ENCODE results near the gene PUM1.

PUM1 gene

GRCh38 chr1:31082385-31082784, 16.9 kb upstream of the PUM1 start:
- no peak for TF ChIP-seq CTCF (conservative IDR thresholded peaks at IDR 0.05; ENCODE audit: low read depth, low read length)
- DNase-seq (ENCODE audit: low read depth): no peak
- H3K4me3 ChIP-seq (ENCODE audit: low read depth, low read length): no peak overlapping the region

GRCh38 chr1:31073044-31073443, 7.5 kb upstream of the PUM1 start:
- no peak for DNase-seq (ENCODE audit: low read depth)
- no peak for TF ChIP-seq CTCF (conservative IDR thresholded peaks at IDR 0.05; ENCODE audit: low read depth, low read length)

GRCh38 chr1:31072304-31072746, 6.8 kb upstream of the PUM1 start:
- DNase-seq (ENCODE audit: low read depth): no peak
- H3K4me3 ChIP-seq (ENCODE audit: low read depth, low read length): no peak overlapping the region
- TF ChIP-seq CTCF (conservative IDR thresholded peaks at IDR 0.05; ENCODE audit: low read depth, low read length): no peak

More at GRCh38 chr1:31073044-31073443, 7.5 kb upstream of the PUM1 start:
- no peak overlapping the region for H3K4me3 ChIP-seq (ENCODE audit: low read depth, low read length)

- DNase-seq (ENCODE audit: low read depth): no peak
- H3K4me3 ChIP-seq (ENCODE audit: low read depth, low read length): no peak overlapping the region
- TF ChIP-seq CTCF (conservative IDR thresholded peaks at IDR 0.05; ENCODE audit: low read depth, low read length): no peak
These were observed 3.9 kb upstream of the PUM1 start for GRCh38 chr1:31069392-31069791.

- no peak for TF ChIP-seq CTCF (conservative IDR thresholded peaks at IDR 0.05; ENCODE audit: low read depth, low read length)
- H3K4me3 ChIP-seq (ENCODE audit: low read depth, low read length): peak overlapping the region; percentile 85
- peak; percentile 38 for DNase-seq (ENCODE audit: low read depth)
These were observed 703 bp downstream of the PUM1 start for GRCh38 chr1:31064718-31065309.

GRCh38 chr1:31064111-31064717, 1.3 kb downstream of the PUM1 start:
- DNase-seq (ENCODE audit: low read depth): peak; percentile 39
- no peak for TF ChIP-seq CTCF (conservative IDR thresholded peaks at IDR 0.05; ENCODE audit: low read depth, low read length)
- H3K4me3 ChIP-seq (ENCODE audit: low read depth, low read length): peak overlapping the region; percentile 85

- TF ChIP-seq CTCF (conservative IDR thresholded peaks at IDR 0.05; ENCODE audit: low read depth, low read length): no peak
- DNase-seq (ENCODE audit: low read depth): peak; percentile 32
- H3K4me3 ChIP-seq (ENCODE audit: low read depth, low read length): peak overlapping the region; percentile 85
These were observed 1.9 kb downstream of the PUM1 start for GRCh38 chr1:31063631-31064030.
